GM12864 (cell line): ENCODE data around the gene FBXW4.

ENCODE experiments used
- DNase-seq: peaks from one replicate; pipeline ENCODE4 v3.0.0-alpha.2; 2011; ENCODE audit warnings: low read depth
- H3K4me3 ChIP-seq: 2 replicates; pipeline ENCODE4 v1.5.1; 2011; ENCODE audit warnings: mild to moderate bottlenecking, low read depth, low read length, control low read depth
- CTCF ChIP-seq: IDR thresholded peaks from 2 replicates; pipeline ENCODE4 v1.5.1; 2011; ENCODE audit warnings: low read depth, mild to moderate bottlenecking, moderate library complexity, low read length, control low read depth, inconsistent platforms; ENCODE audit errors: missing control alignments

FBXW4 gene

GRCh38 chr10:101587725-101588653, 107.0 kb downstream of the FBXW4 start, which contains the start of the genes DPCD and POLL:
TSS of gene DPCD (plus strand) at chr10:101588321. CDS start at chr10:101588337, 16 bp downstream.
TSS of gene POLL (minus strand) at chr10:101588257. CDS start at chr10:101587360, 897 bp downstream.
- H3K4me3 ChIP-seq: peak within 1 kb of the TSS; percentile 77
- no peak for TF ChIP-seq CTCF

GRCh38 chr10:101585841-101586240, 109.1 kb downstream of the FBXW4 start:
- DNase-seq: no peak
- H3K4me3 ChIP-seq: no peak overlapping the region
- TF ChIP-seq CTCF: no peak

More at GRCh38 chr10:101587725-101588653, 107.0 kb downstream of the FBXW4 start, which contains the start of the genes DPCD and POLL:
- DNase-seq: peak; percentile 76

GRCh38 chr10:101580486-101581399, 114.2 kb downstream of the FBXW4 start:
- no peak for DNase-seq
- TF ChIP-seq CTCF: no peak
- no peak overlapping the region for H3K4me3 ChIP-seq

- DNase-seq: no peak
- H3K4me3 ChIP-seq: no peak overlapping the region
- TF ChIP-seq CTCF: no peak
These were observed 115.5 kb downstream of the FBXW4 start for GRCh38 chr10:101579516-101579870.

- no peak for TF ChIP-seq CTCF
- no peak for DNase-seq
- no peak overlapping the region for H3K4me3 ChIP-seq
These were observed 116.0 kb downstream of the FBXW4 start for GRCh38 chr10:101578803-101579515.

- no peak for TF ChIP-seq CTCF
- no peak overlapping the region for H3K4me3 ChIP-seq
These were observed 116.8 kb downstream of the FBXW4 start for GRCh38 chr10:101578192-101578591.

More at GRCh38 chr10:101578192-101578591, 116.8 kb downstream of the FBXW4 start:
- DNase-seq: no peak
